A549 treated with ZK216348 at 1 μM for 4 hours (cell line): ENCODE data around the gene SLC32A1. TPM values are rescaled to one million over a fixed set of nuclear protein-coding genes. Genes with fewer than 3 reads are reported as not detected.

Source experiments
- total RNA-seq: library from RNA; stranded (reverse); fragments of 200-300 nt; extraction: Qiagen RNA extraction; gene quantifications from 5 replicates; pipeline ENCODE4 v1.2.3, GENCODE V29; 2022; ENCODE audit warnings: low read depth

The SLC32A1 gene
- total RNA-seq, result not detected in 5 replicates

DNA sequence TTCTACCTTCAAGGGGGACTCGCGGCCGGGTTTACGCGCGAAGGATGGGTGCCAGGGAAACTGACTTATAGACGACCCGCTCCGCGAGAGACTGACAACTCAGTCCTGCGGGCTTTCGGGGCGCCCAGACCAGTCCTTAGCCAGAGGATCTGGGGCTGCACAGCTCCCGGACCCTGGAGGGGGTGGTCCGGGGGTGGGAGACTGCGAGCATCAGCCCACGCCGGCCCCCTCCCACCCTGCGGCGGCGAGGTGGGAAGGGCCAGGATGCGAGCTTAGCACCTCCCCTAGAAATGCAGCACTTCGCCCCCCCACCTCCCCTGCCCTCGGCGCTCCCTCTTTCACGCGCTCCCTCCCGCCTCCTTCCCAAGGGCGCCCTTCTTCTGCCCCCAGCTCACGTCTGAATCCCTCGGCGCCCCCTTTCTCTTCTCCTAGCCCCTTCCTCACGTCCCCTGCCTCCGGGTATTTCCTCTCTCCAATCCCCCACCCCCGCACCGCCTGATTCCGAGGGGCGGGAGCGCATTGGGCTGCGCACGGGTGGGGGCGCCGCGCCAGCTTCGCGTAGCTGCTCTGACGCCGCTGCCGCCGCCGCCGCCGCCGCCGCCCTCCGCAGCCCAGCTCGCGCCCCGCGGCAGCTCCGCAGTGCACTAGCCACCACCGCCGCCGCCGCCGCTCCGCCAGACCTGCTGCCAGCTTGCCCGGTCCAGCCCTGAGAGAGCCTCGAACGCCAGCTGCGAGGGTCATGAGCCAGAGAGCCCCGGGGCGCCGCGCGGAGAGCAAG is at the start of gene SLC32A1:
Gene SLC32A1, plus strand, starts transcription at position 639 of the 778 bp plus-strand sequence. CDS start 239 bp downstream, outside the sequence.

DNA sequence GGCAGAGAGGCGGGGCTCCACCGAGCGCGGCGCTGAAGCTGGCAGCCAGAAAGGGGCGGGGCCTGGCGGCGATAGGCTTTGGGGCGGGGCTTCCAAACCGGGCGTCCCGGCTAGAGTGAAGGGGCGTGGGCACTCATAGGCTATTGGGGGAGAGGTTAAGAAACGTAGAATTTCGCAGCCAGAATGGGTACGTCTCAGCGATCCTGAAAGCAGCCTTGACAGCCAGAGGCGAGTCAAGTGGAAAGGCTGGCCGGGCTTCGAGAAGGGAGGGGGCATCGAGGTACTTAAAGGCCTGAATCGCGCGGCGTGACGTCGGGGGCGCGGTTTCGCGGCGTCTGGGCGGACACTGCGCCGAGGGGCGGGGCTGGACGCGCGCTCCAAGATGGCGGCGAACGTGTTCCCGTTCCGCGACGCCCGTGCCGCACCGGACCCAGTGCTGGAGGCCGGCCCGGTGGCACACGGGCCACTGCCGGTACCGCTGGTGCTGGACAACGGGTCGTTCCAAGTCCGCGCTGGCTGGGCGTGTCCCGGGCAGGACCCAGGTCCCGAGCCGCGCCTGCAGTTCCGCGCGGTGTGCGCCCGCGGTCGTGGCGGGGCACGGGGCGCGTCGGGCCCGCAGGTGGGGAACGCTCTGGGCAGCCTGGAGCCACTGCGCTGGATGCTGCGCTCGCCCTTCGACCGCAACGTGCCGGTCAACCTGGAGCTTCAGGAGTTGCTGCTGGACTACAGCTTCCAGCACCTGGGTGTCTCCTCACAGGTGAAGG is 24.0 kb downstream of the SLC32A1 start, which contains the start of gene ACTR5:
Gene ACTR5, plus strand, starts transcription at position 364 of the 764 bp plus-strand sequence. Its CDS starts 19 bp downstream, at position 383.

Other genes starting within 250 kb of the SLC32A1 start
- not detected in 5 replicates for gene ADIG, start 143.3 kb upstream of the SLC32A1 start, total RNA-seq
- gene ARHGAP40, start 122.7 kb upstream of the SLC32A1 start, total RNA-seq, result not detected in 5 replicates
- gene ACTR5, start 24.0 kb downstream of the SLC32A1 start, total RNA-seq, result 8.1 to 11.1 TPM (median 10.6 TPM) in 5 replicates
- gene PPP1R16B, start 81.2 kb downstream of the SLC32A1 start, total RNA-seq, result 0.11 to 0.43 TPM (median 0.18 TPM) in 5 replicates
- gene FAM83D, start 201.9 kb downstream of the SLC32A1 start, total RNA-seq, result 50.0 to 75.0 TPM (median 67.8 TPM) in 5 replicates
- gene DHX35, start 237.9 kb downstream of the SLC32A1 start, total RNA-seq, result 6.8 to 7.9 TPM (median 7.0 TPM) in 5 replicates